Measurements from ENCODE around the gene CCDC92B.

DNA sequence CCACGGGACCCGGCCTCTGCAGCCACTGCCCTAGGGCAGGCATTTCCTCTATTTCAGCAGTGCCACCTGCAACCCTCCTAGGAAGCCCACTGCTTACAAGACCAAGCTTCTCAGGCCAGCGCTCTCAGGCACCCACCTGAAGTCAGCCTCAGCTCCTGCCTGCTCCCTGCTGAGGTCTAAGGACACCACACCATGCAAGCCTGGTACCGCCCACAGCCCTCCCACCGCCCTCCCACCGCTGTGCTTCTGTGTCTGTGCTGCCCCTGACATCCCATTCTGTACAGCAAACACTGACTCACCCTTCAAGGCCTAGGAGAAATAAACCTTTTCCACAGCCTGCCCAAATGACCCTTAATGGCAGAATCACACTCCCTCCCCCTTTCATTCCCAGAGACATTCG is 44.2 kb downstream of the CCDC92B start:
- TF ChIP-seq, protein P1, sequence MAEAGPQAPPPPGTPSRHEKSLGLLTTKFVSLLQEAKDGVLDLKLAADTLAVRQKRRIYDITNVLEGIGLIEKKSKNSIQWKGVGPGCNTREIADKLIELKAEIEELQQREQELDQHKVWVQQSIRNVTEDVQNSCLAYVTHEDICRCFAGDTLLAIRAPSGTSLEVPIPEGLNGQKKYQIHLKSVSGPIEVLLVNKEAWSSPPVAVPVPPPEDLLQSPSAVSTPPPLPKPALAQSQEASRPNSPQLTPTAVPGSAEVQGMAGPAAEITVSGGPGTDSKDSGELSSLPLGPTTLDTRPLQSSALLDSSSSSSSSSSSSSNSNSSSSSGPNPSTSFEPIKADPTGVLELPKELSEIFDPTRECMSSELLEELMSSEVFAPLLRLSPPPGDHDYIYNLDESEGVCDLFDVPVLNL (CRISPR knock-in tag; IDR thresholded peaks at IDR 0.05; ENCODE audit: borderline replicate concordance, low read depth) = no peak
- TF ChIP-seq ZNF423 (CRISPR knock-in tag; IDR thresholded peaks at IDR 0.05) (no peak), PRDM15 (CRISPR knock-in tag; IDR thresholded peaks at IDR 0.05) (no peak), ATF3 (CRISPR knock-in tag; conservative IDR thresholded peaks at IDR 0.05) (no peak), NR3C1 (CRISPR knock-in tag; conservative IDR thresholded peaks at IDR 0.05; ENCODE audit: low read depth) (no peak), NFYB (CRISPR knock-in tag; conservative IDR thresholded peaks at IDR 0.05; ENCODE audit: low read depth) (no peak), MLX (CRISPR knock-in tag; IDR thresholded peaks at IDR 0.05) (no peak), ZNF532 (CRISPR knock-in tag; IDR thresholded peaks at IDR 0.05; ENCODE audit: borderline replicate concordance) (no peak), CREB1 (CRISPR knock-in tag; IDR thresholded peaks at IDR 0.05) (no peak), CREM (CRISPR knock-in tag; IDR thresholded peaks at IDR 0.05) (no peak)
- TF ChIP-seq, protein P2, sequence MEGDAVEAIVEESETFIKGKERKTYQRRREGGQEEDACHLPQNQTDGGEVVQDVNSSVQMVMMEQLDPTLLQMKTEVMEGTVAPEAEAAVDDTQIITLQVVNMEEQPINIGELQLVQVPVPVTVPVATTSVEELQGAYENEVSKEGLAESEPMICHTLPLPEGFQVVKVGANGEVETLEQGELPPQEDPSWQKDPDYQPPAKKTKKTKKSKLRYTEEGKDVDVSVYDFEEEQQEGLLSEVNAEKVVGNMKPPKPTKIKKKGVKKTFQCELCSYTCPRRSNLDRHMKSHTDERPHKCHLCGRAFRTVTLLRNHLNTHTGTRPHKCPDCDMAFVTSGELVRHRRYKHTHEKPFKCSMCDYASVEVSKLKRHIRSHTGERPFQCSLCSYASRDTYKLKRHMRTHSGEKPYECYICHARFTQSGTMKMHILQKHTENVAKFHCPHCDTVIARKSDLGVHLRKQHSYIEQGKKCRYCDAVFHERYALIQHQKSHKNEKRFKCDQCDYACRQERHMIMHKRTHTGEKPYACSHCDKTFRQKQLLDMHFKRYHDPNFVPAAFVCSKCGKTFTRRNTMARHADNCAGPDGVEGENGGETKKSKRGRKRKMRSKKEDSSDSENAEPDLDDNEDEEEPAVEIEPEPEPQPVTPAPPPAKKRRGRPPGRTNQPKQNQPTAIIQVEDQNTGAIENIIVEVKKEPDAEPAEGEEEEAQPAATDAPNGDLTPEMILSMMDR (IDR thresholded peaks at IDR 0.05) = no peak
- TF ChIP-seq, protein P3, sequence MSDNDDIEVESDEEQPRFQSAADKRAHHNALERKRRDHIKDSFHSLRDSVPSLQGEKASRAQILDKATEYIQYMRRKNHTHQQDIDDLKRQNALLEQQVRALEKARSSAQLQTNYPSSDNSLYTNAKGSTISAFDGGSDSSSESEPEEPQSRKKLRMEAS (CRISPR knock-in tag; IDR thresholded peaks at IDR 0.05) = no peak
- TF ChIP-seq, protein P4, sequence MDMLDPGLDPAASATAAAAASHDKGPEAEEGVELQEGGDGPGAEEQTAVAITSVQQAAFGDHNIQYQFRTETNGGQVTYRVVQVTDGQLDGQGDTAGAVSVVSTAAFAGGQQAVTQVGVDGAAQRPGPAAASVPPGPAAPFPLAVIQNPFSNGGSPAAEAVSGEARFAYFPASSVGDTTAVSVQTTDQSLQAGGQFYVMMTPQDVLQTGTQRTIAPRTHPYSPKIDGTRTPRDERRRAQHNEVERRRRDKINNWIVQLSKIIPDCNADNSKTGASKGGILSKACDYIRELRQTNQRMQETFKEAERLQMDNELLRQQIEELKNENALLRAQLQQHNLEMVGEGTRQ (CRISPR knock-in tag; IDR thresholded peaks at IDR 0.05) = no peak

Data from WTC11 (cell line).